T-helper 1 cell (primary cell): ENCODE measurements around the gene FTSJ1.
"Not testable (repeated sequence)": the region's sequence is repeated elsewhere in the genome, so short reads cannot be mapped to it uniquely, and the experiment has no call there.

Experiments
- DNase-seq, 5 donors: peaks; one replicate each; pipeline ENCODE4 v3.0.0-alpha.2; 2012 to 2020
- total RNA-seq, 4 donors: gene quantifications; one replicate each; lab custom pipeline; 2026; lab: John Stamatoyannopoulos, UW

The FTSJ1 gene
- total RNA-seq, result 43.4 to 49.0 (median 47.1) reads per million in 4 donors

DNA sequence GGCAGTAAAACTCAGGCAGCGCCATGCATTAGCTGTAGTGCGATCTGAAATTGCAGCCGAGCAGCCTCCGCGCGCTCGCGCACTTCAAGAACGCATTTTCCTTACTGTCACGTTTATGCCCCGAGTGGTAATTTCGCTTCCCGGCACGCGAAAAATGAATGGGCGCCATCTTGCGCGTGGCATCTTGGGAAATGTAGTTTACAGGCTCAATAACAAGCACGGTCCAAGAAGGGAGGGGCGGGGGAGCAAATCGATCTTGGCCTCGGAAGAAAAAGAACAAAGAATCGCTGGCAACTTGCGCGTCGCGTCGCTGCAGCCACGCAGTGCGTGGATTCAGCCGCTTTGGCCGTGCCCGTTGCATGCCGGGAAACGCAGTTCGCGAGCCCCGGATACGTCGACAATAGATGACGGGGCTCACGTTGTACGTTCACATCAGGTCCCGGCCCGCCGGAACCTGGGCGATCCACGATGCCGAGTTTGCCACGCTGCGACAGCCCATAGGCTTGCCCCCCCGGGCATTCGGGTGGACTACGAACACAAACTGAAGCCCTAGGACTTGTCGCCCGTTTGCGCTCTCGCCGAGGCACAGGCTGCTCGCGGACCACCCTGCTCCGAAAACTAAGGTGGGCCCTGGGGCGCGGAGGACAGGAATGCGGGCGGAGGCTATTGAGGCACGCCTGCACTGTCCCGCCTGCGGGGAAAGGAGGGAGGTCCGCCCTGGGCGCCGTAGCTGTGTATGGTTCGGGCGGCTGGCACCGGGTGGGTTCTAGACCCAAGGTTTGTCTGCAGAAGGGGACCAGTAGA, at the start of gene FTSJ1:
FTSJ1 (plus strand) TSS at position 426 of the 804 bp plus-strand sequence. CDS start 1,849 bp downstream, outside the sequence.
- DNase-seq, result peak; percentile 74 to 95 (median 84)

GRCh38 chrX:48427027-48427716, 48.8 kb upstream of the FTSJ1 start:
- DNase-seq, result not testable (repeated sequence)

- not testable (repeated sequence) for DNase-seq
These were observed 46.4 kb upstream of the FTSJ1 start for GRCh38 chrX:48429606-48430005.

DNA sequence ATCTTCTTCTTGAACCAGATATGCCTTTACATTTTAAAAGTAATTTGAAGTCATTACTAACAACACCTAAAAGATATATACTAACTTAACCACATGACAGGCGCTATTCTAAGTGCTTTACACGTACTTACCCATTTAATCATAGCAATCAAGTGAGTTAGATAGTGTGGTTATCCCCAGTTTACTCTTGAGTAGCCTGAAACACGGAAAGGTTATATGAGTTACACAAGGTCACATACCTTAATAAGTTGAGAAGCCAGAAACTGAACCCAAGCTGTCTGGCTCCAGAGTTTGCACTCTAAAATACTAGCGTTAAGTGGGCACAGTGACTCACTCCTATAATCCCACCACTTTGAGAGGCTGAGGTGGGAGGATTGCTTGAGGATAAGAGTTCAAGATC, 45.8 kb upstream of the FTSJ1 start:
- DNase-seq, result not testable (repeated sequence)

DNA sequence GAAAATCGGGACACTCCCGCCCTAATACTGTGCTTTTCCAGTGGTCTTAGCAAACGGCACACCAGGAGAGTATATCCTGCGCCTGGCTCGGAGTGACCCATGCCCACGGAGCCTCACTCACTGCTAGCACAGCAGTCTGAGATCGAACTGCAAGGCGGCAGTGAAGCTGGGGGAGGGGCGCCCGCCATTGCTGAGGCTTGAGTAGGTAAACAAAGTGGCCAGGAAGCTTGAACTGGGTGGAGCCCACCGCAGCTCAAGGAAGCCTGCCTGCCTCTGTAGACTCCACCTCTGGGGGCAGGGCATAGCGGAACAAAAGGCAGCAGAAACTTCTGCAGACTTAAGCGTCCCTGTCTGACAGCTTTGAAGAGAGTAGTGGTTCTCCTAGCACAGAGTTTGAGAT, 42.3 kb upstream of the FTSJ1 start:
- DNase-seq, result not testable (repeated sequence)

DNA sequence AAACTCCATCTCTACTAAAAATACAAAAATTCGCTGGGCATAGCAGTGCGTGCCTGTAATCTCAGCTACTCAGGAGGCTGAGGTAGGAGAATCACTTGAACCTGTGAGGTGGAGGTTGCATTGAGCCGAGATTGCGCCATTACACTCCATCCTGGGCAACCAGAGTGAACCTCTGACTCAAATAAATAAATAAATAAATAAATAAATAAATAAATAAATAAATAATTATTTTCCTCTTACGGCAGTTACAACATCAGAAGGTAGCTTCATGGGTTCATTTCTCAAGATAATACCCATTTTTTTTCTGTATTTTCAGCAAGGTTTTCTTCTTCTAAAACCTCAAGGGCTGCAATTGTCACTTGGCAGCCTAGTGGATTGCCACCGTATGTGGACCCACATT, 28.8 kb upstream of the FTSJ1 start:
- DNase-seq, result not testable (repeated sequence)

DNA sequence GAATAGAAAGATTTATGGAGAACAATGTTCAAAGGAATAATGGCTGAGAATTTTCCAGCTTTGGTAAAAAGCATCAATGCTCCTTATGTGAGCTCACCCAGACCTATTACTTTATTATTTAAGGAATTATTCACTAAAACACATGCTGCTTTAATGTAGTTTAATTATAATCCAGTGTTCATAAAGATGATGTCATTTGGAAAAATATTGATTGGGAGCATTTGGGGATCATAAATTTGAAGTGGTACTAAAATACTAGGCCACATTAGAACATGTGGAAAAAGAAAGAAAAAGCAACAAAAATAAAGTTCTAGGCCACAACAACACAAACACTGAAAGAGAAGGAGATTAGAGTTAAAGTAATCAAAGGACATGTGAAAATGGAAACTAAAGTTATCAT, 25.9 kb upstream of the FTSJ1 start:
- no peak for DNase-seq

- DNase-seq, result no peak
These were observed 24.3 kb upstream of the FTSJ1 start for GRCh38 chrX:48451708-48452107.

- DNase-seq, result no peak
These were observed 19.2 kb upstream of the FTSJ1 start for GRCh38 chrX:48456628-48457331.

DNA sequence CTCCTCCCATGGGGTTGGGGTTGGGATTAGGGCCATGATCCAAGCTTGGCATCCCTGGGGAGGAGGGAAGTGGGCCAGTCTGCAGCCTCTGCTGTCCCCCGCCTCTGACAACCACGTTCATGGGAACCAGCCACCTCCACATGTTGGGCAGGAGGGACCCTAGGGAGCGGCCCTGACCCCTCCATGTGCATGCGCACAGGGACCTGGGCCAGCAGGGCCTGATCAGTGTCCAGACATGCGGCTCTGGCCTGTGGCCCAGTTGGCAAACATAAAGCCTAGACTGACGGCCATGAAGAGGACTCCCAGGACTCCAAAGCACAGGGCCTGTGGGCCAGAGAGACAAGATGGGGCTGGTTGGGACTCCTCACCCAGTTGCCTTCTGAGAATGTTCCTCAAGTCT, 17.3 kb upstream of the FTSJ1 start:
- no peak for DNase-seq

GRCh38 chrX:48459483-48459882, 16.5 kb upstream of the FTSJ1 start:
- no peak for DNase-seq

- no peak for DNase-seq
These were observed 16.0 kb upstream of the FTSJ1 start for GRCh38 chrX:48460031-48460430.

GRCh38 chrX:48460606-48461005, 15.4 kb upstream of the FTSJ1 start:
- DNase-seq, result no peak

DNA sequence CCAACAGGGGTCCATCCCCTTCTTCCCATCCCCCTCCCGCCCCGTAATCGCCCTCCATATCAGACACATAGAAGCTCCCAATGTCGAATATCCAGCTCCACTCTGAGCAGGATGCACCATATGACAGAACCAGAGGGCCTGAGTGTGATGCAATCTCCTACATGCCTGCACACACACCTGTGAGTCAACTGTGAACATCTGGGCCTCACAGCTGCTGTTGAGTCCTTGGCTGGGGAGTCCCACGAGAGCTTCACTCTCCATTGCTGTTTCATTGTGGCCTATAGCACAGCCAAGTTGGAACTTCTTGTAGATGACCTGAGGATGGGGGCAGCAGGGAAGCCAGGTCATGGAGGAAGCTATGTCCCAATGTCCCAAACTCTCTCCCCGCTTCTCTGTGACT, 14.2 kb upstream of the FTSJ1 start:
- DNase-seq, result peak in 1 of 5 donors; percentile 39

- DNase-seq, result no peak
These were observed 10.6 kb upstream of the FTSJ1 start for GRCh38 chrX:48465336-48465933.

- DNase-seq, result peak in 1 of 5 donors; percentile 16
These were observed 9.3 kb upstream of the FTSJ1 start for GRCh38 chrX:48466696-48467095.

DNA sequence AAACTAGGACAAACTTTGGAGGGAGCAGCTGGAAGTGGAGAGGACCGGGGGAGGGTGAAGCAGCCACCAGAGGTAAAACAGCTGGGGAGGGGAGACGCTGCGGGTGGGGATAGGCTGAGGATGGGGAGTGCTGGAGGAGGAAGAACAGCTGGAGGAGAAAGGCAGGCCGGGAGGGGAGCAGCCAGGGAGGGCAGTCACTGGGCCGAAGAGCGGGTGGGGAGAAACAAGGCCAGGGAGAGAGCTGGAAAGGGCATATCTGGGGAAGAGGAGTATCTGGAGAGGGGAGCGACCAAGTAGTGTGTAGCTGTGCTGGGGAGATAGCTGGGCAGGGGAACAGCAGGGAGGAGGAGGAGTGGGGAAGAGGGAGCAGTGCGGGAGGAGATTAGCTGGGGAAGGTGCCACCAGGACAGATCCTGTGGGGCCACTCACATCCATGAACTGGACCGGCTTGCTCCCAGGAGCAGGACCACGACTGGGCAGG, 8.7 kb upstream of the FTSJ1 start:
- no peak for DNase-seq

DNA sequence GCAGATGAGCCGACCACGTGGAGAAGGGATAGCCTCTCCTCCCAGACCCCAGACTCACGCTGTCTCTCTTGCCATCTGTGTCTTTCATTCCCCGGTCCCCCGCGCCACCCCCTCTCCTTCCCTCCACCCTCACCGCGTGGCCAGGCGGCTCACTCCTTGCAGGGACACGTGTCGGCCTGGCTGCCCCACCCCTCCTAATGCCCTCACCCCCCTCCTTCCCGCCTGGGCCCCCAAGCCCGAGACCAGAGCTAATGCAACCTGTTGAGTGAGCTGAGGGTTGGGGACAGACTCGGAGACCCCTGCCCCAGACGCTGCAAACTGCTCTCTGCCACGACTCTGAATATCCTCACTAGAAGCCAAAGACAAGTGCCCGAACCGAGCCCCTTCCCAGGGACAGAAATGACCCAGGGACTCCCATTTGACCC, 7.7 kb upstream of the FTSJ1 start:
- peak in 2 of 5 donors; percentile 14 to 34 for DNase-seq

DNA sequence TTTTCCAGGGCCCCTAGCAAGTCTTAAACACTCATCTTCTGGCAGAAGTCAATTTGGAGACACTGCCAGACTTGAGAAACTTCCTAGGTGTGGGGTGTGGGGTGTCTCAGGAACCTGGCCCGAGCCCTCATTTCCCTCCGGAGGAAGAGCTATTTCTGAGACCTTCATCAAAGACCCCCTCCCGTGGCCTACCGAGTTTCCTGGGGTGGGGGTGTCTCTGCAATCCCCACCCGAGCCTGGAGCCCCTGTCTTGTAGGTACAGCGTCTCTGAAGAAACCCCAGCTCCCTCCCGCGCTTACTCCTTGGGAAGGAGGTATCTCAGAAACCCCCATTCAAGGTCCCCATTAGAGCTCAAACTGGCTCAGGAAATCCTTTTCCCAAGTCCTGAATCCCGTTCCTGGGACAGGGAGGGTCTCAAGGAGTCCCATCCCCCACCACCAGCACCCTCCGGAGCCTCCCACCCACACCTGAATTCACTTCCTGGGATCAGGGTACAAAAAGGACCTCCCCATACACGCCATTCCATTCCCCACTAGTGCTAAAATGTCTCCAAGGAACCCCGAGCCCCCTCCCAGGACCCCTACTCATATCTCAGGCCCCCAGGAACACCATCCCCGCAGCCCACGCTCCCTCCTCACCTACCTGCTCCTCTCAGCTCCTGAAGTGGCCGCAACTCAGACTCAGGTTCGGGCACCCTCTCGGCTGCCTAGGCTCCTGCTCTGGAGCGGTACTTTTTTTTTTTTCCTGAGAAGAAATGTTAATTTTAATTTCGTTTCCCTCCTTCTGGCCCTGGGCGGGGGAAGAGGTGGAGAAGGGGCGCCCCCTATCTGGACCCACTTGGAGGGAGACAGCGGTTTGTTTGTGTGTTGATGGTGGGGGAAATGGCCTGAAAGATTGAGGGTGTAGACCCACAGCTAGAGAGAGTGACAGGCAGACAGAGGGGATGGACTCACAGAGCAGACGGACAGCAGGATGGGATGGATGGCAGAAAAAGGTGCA, 7.0 kb upstream of the FTSJ1 start:
- peak in 2 of 5 donors; percentile 12 to 40 for DNase-seq

DNA sequence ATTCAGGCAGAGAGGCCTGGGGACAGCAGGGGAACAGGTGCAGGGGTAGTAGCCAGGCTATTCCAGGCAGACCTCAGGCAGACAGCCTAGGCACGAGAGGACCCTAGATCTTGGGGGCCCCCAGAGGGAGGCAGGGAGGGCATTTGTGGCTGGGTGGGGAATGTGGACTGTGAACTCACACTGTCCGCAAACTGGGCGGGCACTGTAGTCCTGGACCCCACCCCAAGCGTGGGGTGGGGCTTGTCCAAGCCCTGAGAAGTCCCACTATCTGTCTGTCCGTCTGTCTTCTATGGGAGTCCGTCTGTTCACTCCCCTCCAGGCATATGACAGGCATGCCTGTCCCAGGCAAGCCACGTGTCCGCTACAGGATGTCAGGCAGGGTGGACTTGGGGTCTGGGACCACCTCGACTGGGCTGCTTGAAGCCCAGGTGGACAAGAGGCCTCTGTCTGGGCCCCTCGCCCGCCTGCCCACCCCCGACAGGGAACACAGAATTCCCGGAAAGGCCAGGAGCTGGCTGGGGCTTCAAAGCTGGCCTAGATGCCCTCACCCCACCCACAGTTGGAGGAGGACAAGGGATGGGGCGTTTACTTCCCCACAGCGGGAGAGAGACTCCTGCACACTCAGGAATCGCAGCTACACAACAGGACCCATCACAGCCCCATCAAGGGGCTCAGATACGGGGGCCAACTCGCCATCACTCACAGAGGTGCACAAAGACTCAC, 5.7 kb upstream of the FTSJ1 start, which contains the start of gene SLC38A5:
SLC38A5 (minus strand) TSS at position 151 of the 723 bp plus-strand sequence. CDS start 2,336 bp downstream, outside the sequence.
- no peak for DNase-seq

- DNase-seq, result no peak
These were observed 5.2 kb upstream of the FTSJ1 start for GRCh38 chrX:48470833-48471118.
